Measurements from ENCODE around the gene CYP2B6. TPM values are rescaled to one million over a fixed set of nuclear protein-coding genes. Genes with fewer than 3 reads are reported as not detected.

The CYP2B6 gene
- total RNA-seq, 1 donor = not detected

DNA sequence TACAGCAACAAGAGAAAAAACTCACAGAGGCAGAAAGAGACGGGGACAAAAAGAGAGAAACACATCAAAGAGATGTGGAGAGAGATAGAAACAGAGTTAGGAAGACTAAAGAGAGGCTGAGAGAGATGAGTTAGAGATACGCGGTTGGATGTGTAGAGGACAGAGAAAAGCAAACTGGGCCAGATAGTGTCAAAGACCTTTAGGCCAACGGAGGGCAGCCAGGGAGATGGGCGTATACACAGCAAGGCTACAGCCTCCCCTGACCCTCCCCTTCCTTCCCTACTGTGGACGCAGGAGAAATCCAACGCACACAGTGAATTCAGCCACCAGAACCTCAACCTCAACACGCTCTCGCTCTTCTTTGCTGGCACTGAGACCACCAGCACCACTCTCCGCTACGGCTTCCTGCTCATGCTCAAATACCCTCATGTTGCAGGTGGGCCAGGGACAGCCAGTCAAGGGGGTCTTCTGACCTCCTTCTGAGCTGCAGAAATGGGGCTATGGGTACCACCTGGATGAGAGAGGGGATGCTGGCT, 18.7 kb downstream of the CYP2B6 start:
- H4K20me1 ChIP-seq (ENCODE audit: insufficient read depth, low read length) = no peaks in the 10 kb centered on the region
- H3K79me2 ChIP-seq (ENCODE audit: insufficient read depth, low read length) = no peaks in the 10 kb centered on the region
- no peak overlapping the region for H3K4me2 ChIP-seq (ENCODE audit: insufficient read depth, low read length)
- TF ChIP-seq, protein P1, sequence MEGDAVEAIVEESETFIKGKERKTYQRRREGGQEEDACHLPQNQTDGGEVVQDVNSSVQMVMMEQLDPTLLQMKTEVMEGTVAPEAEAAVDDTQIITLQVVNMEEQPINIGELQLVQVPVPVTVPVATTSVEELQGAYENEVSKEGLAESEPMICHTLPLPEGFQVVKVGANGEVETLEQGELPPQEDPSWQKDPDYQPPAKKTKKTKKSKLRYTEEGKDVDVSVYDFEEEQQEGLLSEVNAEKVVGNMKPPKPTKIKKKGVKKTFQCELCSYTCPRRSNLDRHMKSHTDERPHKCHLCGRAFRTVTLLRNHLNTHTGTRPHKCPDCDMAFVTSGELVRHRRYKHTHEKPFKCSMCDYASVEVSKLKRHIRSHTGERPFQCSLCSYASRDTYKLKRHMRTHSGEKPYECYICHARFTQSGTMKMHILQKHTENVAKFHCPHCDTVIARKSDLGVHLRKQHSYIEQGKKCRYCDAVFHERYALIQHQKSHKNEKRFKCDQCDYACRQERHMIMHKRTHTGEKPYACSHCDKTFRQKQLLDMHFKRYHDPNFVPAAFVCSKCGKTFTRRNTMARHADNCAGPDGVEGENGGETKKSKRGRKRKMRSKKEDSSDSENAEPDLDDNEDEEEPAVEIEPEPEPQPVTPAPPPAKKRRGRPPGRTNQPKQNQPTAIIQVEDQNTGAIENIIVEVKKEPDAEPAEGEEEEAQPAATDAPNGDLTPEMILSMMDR (IDR thresholded peaks at IDR 0.05; ENCODE audit: extremely low read depth, low read depth, low read length) = no peak
- no peaks in the 10 kb centered on the region for H3K9me3 ChIP-seq (ENCODE audit: low read depth, low read length)
- no peak overlapping the region for H2AFZ ChIP-seq (ENCODE audit: low read length)
- DNase-seq (ENCODE audit: insufficient read length, low spot score, missing footprints) = no peak
- H3K36me3 ChIP-seq (ENCODE audit: insufficient read depth, low read length) = no peaks in the 10 kb centered on the region
- no peak overlapping the region for H3K4me3 ChIP-seq (ENCODE audit: insufficient read depth, low read length)
- no peaks in the 10 kb centered on the region for H3K4me1 ChIP-seq (ENCODE audit: insufficient read depth, low read length)
- H3K27me3 ChIP-seq (ENCODE audit: insufficient read depth, low read length) = peaks cover 5% of the 10 kb centered on the region
- no peak overlapping the region for H3K27ac ChIP-seq (ENCODE audit: low read depth, low read length)

DNA sequence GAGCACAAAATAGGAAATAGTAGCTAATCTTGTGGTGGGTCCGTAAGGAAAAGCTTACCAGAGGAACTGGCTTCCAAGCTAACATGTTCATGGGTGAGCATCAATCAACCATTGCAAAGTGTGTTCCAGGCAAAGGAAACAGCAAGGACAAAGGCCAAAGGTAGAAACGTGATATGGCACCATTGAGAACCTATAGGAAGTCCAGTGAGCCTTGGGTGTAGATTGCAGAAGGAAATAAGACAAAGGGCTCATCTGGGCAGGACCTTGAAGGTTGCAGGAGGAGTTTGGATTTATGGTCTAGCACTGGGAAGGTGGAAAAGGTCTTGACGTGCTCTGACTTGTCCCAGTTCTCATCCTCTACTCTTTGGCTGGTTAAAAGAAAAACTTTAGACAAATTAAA, 22.3 kb downstream of the CYP2B6 start:
- Histone ChIP-seq H3K27ac (ENCODE audit: low read depth, low read length) (no peak overlapping the region), H4K20me1 (ENCODE audit: insufficient read depth, low read length) (no peaks in the 10 kb centered on the region), H3K4me1 (ENCODE audit: insufficient read depth, low read length) (no peaks in the 10 kb centered on the region), H3K79me2 (ENCODE audit: insufficient read depth, low read length) (no peaks in the 10 kb centered on the region), H3K4me3 (ENCODE audit: insufficient read depth, low read length) (no peak overlapping the region), H3K36me3 (ENCODE audit: insufficient read depth, low read length) (no peaks in the 10 kb centered on the region), H2AFZ (ENCODE audit: low read length) (no peak overlapping the region), H3K4me2 (ENCODE audit: insufficient read depth, low read length) (no peak overlapping the region), H3K9me3 (ENCODE audit: low read depth, low read length) (no peaks in the 10 kb centered on the region), H3K27me3 (ENCODE audit: insufficient read depth, low read length) (peaks cover 5% of the 10 kb centered on the region)
- DNase-seq (ENCODE audit: insufficient read length, low spot score, missing footprints) = no peak
- TF ChIP-seq, protein P1 (IDR thresholded peaks at IDR 0.05; ENCODE audit: extremely low read depth, low read depth, low read length) = no peak

DNA sequence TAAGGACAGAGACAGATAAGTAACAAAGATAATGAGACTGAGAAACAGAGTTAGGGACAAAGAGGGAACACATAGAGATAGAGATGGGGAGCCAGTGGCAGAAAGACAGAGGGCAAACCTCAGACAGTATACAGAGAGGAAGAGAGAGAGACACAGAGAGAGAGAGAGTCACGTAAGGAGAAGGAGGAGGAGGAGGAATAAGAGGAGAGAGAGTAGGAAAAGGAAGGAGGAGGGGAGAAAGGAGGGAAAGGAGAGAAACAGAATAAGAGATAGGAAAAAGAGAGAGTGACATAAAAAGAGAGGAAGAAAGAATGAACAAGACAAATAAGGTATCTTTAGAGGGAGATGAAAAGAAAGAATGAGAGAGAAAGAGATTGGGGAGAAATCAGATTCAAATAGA, 23.6 kb downstream of the CYP2B6 start:
- TF ChIP-seq, protein P1 (IDR thresholded peaks at IDR 0.05; ENCODE audit: extremely low read depth, low read depth, low read length) = no peak

DNA sequence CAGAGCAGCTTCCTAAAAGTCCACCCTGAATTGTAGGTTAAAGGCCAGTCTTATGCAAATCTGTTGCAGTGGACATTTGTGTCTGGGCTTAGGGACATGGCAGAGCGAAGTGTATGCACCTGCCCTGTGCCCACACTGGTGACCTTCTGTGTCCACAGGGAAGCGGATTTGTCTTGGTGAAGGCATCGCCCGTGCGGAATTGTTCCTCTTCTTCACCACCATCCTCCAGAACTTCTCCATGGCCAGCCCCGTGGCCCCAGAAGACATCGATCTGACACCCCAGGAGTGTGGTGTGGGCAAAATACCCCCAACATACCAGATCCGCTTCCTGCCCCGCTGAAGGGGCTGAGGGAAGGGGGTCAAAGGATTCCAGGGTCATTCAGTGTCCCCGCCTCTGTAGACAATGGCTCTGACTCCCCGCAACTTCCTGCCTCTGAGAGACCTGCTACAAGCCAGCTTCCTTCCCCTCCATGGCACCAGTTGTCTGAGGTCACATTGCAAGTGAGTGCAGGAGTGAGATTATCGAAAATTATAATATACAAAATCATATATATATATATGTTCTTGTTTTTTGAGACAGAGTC, 25.5 kb downstream of the CYP2B6 start:
- Histone ChIP-seq H3K27ac (ENCODE audit: low read depth, low read length) (no peak overlapping the region), H3K4me2 (ENCODE audit: insufficient read depth, low read length) (no peak overlapping the region), H3K27me3 (ENCODE audit: insufficient read depth, low read length) (peaks cover 5% of the 10 kb centered on the region), H3K9me3 (ENCODE audit: low read depth, low read length) (no peaks in the 10 kb centered on the region), H3K4me1 (ENCODE audit: insufficient read depth, low read length) (no peaks in the 10 kb centered on the region), H4K20me1 (ENCODE audit: insufficient read depth, low read length) (no peaks in the 10 kb centered on the region), H3K4me3 (ENCODE audit: insufficient read depth, low read length) (no peak overlapping the region), H2AFZ (ENCODE audit: low read length) (no peak overlapping the region), H3K36me3 (ENCODE audit: insufficient read depth, low read length) (no peaks in the 10 kb centered on the region), H3K79me2 (ENCODE audit: insufficient read depth, low read length) (no peaks in the 10 kb centered on the region)
- TF ChIP-seq, protein P1 (IDR thresholded peaks at IDR 0.05; ENCODE audit: extremely low read depth, low read depth, low read length) = no peak
- DNase-seq (ENCODE audit: insufficient read length, low spot score, missing footprints) = peak; percentile 45

More for the DNA sequence above, 23.6 kb downstream of the CYP2B6 start:
- Histone ChIP-seq H3K27ac (ENCODE audit: low read depth, low read length) (no peak overlapping the region), H3K79me2 (ENCODE audit: insufficient read depth, low read length) (no peaks in the 10 kb centered on the region), H3K36me3 (ENCODE audit: insufficient read depth, low read length) (no peaks in the 10 kb centered on the region), H3K4me1 (ENCODE audit: insufficient read depth, low read length) (no peaks in the 10 kb centered on the region), H3K9me3 (ENCODE audit: low read depth, low read length) (no peaks in the 10 kb centered on the region), H2AFZ (ENCODE audit: low read length) (no peak overlapping the region), H3K4me3 (ENCODE audit: insufficient read depth, low read length) (no peak overlapping the region), H3K4me2 (ENCODE audit: insufficient read depth, low read length) (no peak overlapping the region), H4K20me1 (ENCODE audit: insufficient read depth, low read length) (no peaks in the 10 kb centered on the region), H3K27me3 (ENCODE audit: insufficient read depth, low read length) (peaks cover 5% of the 10 kb centered on the region)
- DNase-seq (ENCODE audit: insufficient read length, low spot score, missing footprints) = no peak

Measured in osteoblast (primary cell).